Gastroesophageal sphincter (tissue), 4 donors: ENCODE measurements around the gene PARP14. TPM values are rescaled to one million over a fixed set of nuclear protein-coding genes. Genes with fewer than 3 reads are reported as not detected.

Experiments
- ATAC-seq: fragments of 150-250 bp; one replicate; pipeline ENCODE4 v1.9.1; 2016; ENCODE audit warnings: mild to moderate bottlenecking, moderate library complexity
- H3K27ac ChIP-seq, 4 donors: fragments of 200-600 bp; sonication (generic) in 3 of 4; 1 replicate in 3 of 4; 2 replicates in 1 of 4; pipeline ENCODE4 v1.5.1; 2016 to 2019
- H3K27me3 ChIP-seq: fragments of 200-600 bp; sonication (generic); one replicate; pipeline ENCODE4 v1.5.1; 2019
- H3K36me3 ChIP-seq, 2 donors: fragments of 200-600 bp; sonication (generic); one replicate each; pipeline ENCODE4 v1.5.1; 2019; ENCODE audit warnings: control low read depth in 1 of 2
- H3K4me1 ChIP-seq, 3 donors: fragments of 200-600 bp; sonication (generic); 1 replicate in 2 of 3; 2 replicates in 1 of 3; pipeline ENCODE4 v1.5.1; 2016 to 2019; ENCODE audit warnings: control low read depth in 2 of 3
- H3K4me3 ChIP-seq, 2 donors: fragments of 200-600 bp; sonication (generic); one replicate each; pipeline ENCODE4 v1.5.1; 2019; ENCODE audit warnings: mild to moderate bottlenecking in 1 of 2, moderate library complexity in 1 of 2
- H3K9me3 ChIP-seq, 3 donors: fragments of 200-600 bp; sonication (generic); one replicate each; pipeline ENCODE4 v1.5.1; 2017 to 2019; ENCODE audit warnings: control low read depth in 2 of 3
- CTCF ChIP-seq, 4 experiments: fragments of 200-600 bp in 2 of 4; fragments of 450-650 bp in 2 of 4; sonication (generic) in 1 of 4; IDR thresholded peaks; one replicate each; pipeline ENCODE4 v1.5.1; 2017 to 2019; ENCODE audit warnings: antibody characterized with exemption in 4 of 4, mild to moderate bottlenecking in 2 of 4, moderate library complexity in 2 of 4
- EP300 ChIP-seq: sonication (generic); formaldehyde crosslinking; IDR thresholded peaks from one replicate; pipeline ENCODE4 v1.6.1; 2017; ENCODE audit warnings: antibody characterized with exemption, mild to moderate bottlenecking
- POLR2A ChIP-seq, 2 donors: fragments of 450-650 bp; IDR thresholded peaks; one replicate each; pipeline ENCODE4 v1.6.1; 2017; ENCODE audit warnings: antibody characterized with exemption in 2 of 2, mild to moderate bottlenecking in 2 of 2, moderate library complexity in 1 of 2
- POLR2AphosphoS5 ChIP-seq: sonication (generic); formaldehyde crosslinking; IDR thresholded peaks from one replicate; pipeline ENCODE4 v1.6.1; 2017; ENCODE audit warnings: antibody characterized with exemption
- WGBS, 2 donors: methylation state at CpG; one replicate each; pipeline ENCODE4 v1.1.5; 2018; ENCODE audit warnings: low coverage in 1 of 2; 5-methylcytosine and 5-hydroxymethylcytosine counted together
- total RNA-seq, 4 donors: library from RNA; depleted of rRNA; stranded (reverse); fragments of >200 nt; gene quantifications; one replicate each; pipeline ENCODE4 v1.1.0, GENCODE V29; 2016

The PARP14 gene
- total RNA-seq, 4 donors from 2014 or later: 25.0 to 59.0 (median 35.0) TPM

GRCh38 chr3:122760453-122761271 is 80.0 kb downstream of the PARP14 start:
- 55 to 71% methylated on average over 2 to 3 of the region's 3 CpGs for WGBS, 2 donors
- peaks cover 0 to 13% (median 0%) of the 10 kb centered on the region in 3 donors for H3K4me1 ChIP-seq
- TF ChIP-seq EP300: no peak
- TF ChIP-seq CTCF (IDR thresholded peaks at IDR 0.05): no peak
- TF ChIP-seq POLR2AphosphoS5: no peak
- no peak for TF ChIP-seq POLR2A (IDR thresholded peaks at IDR 0.05)

GRCh38 chr3:122766430-122766829 is 85.8 kb downstream of the PARP14 start:
- H3K27ac ChIP-seq: no peak overlapping the region
- H3K36me3 ChIP-seq: peaks cover 0 to 42% of the 10 kb centered on the region in 2 donors
- H3K4me1 ChIP-seq: no peaks in the 10 kb centered on the region
- no peak overlapping the region for H3K4me3 ChIP-seq
- TF ChIP-seq POLR2AphosphoS5 (no peak), CTCF (IDR thresholded peaks at IDR 0.05) (no peak), POLR2A (IDR thresholded peaks at IDR 0.05) (no peak), EP300 (no peak)
- ATAC-seq: no peak
- no peaks in the 10 kb centered on the region for H3K27me3 ChIP-seq
- H3K9me3 ChIP-seq: no peaks in the 10 kb centered on the region
- WGBS, 2 donors: 80 to 92% methylated on average over 2 to 3 of the region's 3 CpGs

More at GRCh38 chr3:122760453-122761271, 80.0 kb downstream of the PARP14 start:
- Histone ChIP-seq H3K9me3 (no peaks in the 10 kb centered on the region), H3K27me3 (no peaks in the 10 kb centered on the region), H3K4me3 (no peak overlapping the region), H3K36me3 (peaks cover 0 to 31% of the 10 kb centered on the region in 2 donors), H3K27ac (no peak overlapping the region)
- ATAC-seq: no peak

- TF ChIP-seq CTCF (IDR thresholded peaks at IDR 0.05) (no peak), EP300 (no peak), POLR2A (IDR thresholded peaks at IDR 0.05) (no peak), POLR2AphosphoS5 (no peak)
- Histone ChIP-seq H3K36me3 (peaks cover 0 to 42% of the 10 kb centered on the region in 2 donors), H3K4me1 (no peaks in the 10 kb centered on the region), H3K4me3 (no peak overlapping the region), H3K27ac (peak overlapping the region in 1 of 4 donors; percentile 9), H3K9me3 (no peaks in the 10 kb centered on the region), H3K27me3 (no peaks in the 10 kb centered on the region)
- 80 to 86% methylated on average over 3 of the region's 3 CpGs for WGBS, 2 donors
- no peak for ATAC-seq
Measured at GRCh38 chr3:122767540-122768372, 87.1 kb downstream of the PARP14 start.

GRCh38 chr3:122770521-122771202 is 90.0 kb downstream of the PARP14 start:
- TF ChIP-seq POLR2A (IDR thresholded peaks at IDR 0.05) (no peak), EP300 (no peak), CTCF (IDR thresholded peaks at IDR 0.05) (no peak), POLR2AphosphoS5 (no peak)
- H3K4me1 ChIP-seq: no peaks in the 10 kb centered on the region
- no peak overlapping the region for H3K27ac ChIP-seq
- H3K4me3 ChIP-seq: no peak overlapping the region
- H3K36me3 ChIP-seq: peaks cover 0 to 54% of the 10 kb centered on the region in 2 donors
- WGBS, 2 donors: 80 to 89% methylated on average over 5 of the region's 5 CpGs
- no peak for ATAC-seq
- no peaks in the 10 kb centered on the region for H3K27me3 ChIP-seq
- H3K9me3 ChIP-seq: no peaks in the 10 kb centered on the region
